HTERT RPE-1 (cell line): Measurements from ENCODE around the gene OR10X1.

Experiments
- in situ Hi-C: fragments of 300-500 bp; cut with MboI; formaldehyde crosslinking; loops from 4 replicates; pipeline ENCODE4 v1.14.3; 2020; ENCODE audit warnings: low sequenced_read_pairs

OR10X1 gene

GRCh38 chr1:158579733-158580132 lies at the start of gene OR10X1:
TSS of gene OR10X1 (minus strand) at chr1:158579899. CDS start at chr1:158579899, 0 bp downstream.
- in situ Hi-C loops, result no loop called here

GRCh38 chr1:158613764-158614163 lies 34.1 kb upstream of the OR10X1 start:
- in situ Hi-C loops, result no loop called here

- in situ Hi-C loops, result no loop called here
These were observed 32.2 kb upstream of the OR10X1 start for GRCh38 chr1:158611916-158612315.

- in situ Hi-C loops, result no loop called here
These were observed 27.6 kb upstream of the OR10X1 start for GRCh38 chr1:158607296-158607695.

GRCh38 chr1:158604968-158605367 lies 25.3 kb upstream of the OR10X1 start, which contains the start of gene OR10Z1:
TSS of gene OR10Z1 (plus strand) at chr1:158605268. CDS start at chr1:158606439, 1,171 bp downstream.
- in situ Hi-C loops, result no loop called here

- in situ Hi-C loops, result no loop called here
These were observed 21.0 kb upstream of the OR10X1 start for GRCh38 chr1:158600735-158601134.

- in situ Hi-C loops, result no loop called here
These were observed 7.2 kb upstream of the OR10X1 start for GRCh38 chr1:158586942-158587341.

- in situ Hi-C loops, result no loop called here
These were observed 4.3 kb upstream of the OR10X1 start for GRCh38 chr1:158583962-158584361.

GRCh38 chr1:158577561-158577960 lies 2.1 kb downstream of the OR10X1 start:
- in situ Hi-C loops, result no loop called here

- in situ Hi-C loops, result no loop called here
These were observed 7.5 kb downstream of the OR10X1 start for GRCh38 chr1:158572226-158572625.

GRCh38 chr1:158570480-158570879 lies 9.2 kb downstream of the OR10X1 start, which contains the start of gene OR6P1:
TSS of gene OR6P1 (minus strand) at chr1:158570580. CDS start at chr1:158563604, 6,976 bp downstream.
- in situ Hi-C loops, result no loop called here

- in situ Hi-C loops, result no loop called here
These were observed 15.1 kb downstream of the OR10X1 start for GRCh38 chr1:158564608-158565007.

- in situ Hi-C loops, result no loop called here
These were observed 15.8 kb downstream of the OR10X1 start for GRCh38 chr1:158563853-158564252.

GRCh38 chr1:158559696-158560095 lies 20.0 kb downstream of the OR10X1 start:
- in situ Hi-C loops, result no loop called here

GRCh38 chr1:158554352-158554751 lies 25.3 kb downstream of the OR10X1 start, which contains the start of gene OR6Y1:
TSS of gene OR6Y1 (minus strand) at chr1:158554405. CDS start at chr1:158548105, 6,300 bp downstream.
- in situ Hi-C loops, result no loop called here

- in situ Hi-C loops, result no loop called here
These were observed 27.4 kb downstream of the OR10X1 start for GRCh38 chr1:158552296-158552695.

- in situ Hi-C loops, result no loop called here
These were observed 32.2 kb downstream of the OR10X1 start for GRCh38 chr1:158547533-158547932.

GRCh38 chr1:158537609-158538008 lies 42.1 kb downstream of the OR10X1 start:
- in situ Hi-C loops, result no loop called here

- in situ Hi-C loops, result no loop called here
These were observed 45.2 kb downstream of the OR10X1 start for GRCh38 chr1:158534496-158534895.
